BE2C (cell line): ENCODE measurements around the gene MYO15B. TPM values are rescaled to one million over a fixed set of nuclear protein-coding genes. Genes with fewer than 3 reads are reported as not detected.

Experiments used
- DNase-seq: peaks from one replicate; pipeline ENCODE4 v3.0.0-alpha.2; 2020
- H3K27me3 ChIP-seq: fragments of 250-450 bp; sonication (Bioruptor Pico); 2 replicates; pipeline ENCODE4 v1.5.1; 2020; ENCODE audit warnings: mild to moderate bottlenecking
- H3K36me3 ChIP-seq: fragments of 250-450 bp; sonication (Bioruptor Pico); 2 replicates; pipeline ENCODE4 v1.5.1; 2020; ENCODE audit warnings: mild to moderate bottlenecking
- H3K4me1 ChIP-seq: fragments of 250-450 bp; sonication (Bioruptor Pico); 2 replicates; pipeline ENCODE4 v1.5.1; 2020
- H3K4me3 ChIP-seq: 2 replicates; pipeline ENCODE4 v1.5.1; 2011; ENCODE audit warnings: low read depth, low read length
- H3K9me3 ChIP-seq: fragments of 250-450 bp; sonication (Bioruptor Pico); 2 replicates; pipeline ENCODE4 v1.5.1; 2020
- CTCF ChIP-seq: IDR thresholded peaks from 2 replicates; pipeline ENCODE4 v1.5.1; 2012; ENCODE audit warnings: mild to moderate bottlenecking, low read depth, low read length
- polyA plus RNA-seq: library from polyadenylated mRNA; unstranded; fragments of >200 nt; gene quantifications from one replicate; pipeline ENCODE4 v1.2.1, GENCODE V29; 2012; ENCODE audit warnings: low read depth, missing spikeins; ENCODE audit not compliant: insufficient read length, insufficient read depth

The MYO15B gene
- 10.0 TPM for polyA plus RNA-seq

DNA sequence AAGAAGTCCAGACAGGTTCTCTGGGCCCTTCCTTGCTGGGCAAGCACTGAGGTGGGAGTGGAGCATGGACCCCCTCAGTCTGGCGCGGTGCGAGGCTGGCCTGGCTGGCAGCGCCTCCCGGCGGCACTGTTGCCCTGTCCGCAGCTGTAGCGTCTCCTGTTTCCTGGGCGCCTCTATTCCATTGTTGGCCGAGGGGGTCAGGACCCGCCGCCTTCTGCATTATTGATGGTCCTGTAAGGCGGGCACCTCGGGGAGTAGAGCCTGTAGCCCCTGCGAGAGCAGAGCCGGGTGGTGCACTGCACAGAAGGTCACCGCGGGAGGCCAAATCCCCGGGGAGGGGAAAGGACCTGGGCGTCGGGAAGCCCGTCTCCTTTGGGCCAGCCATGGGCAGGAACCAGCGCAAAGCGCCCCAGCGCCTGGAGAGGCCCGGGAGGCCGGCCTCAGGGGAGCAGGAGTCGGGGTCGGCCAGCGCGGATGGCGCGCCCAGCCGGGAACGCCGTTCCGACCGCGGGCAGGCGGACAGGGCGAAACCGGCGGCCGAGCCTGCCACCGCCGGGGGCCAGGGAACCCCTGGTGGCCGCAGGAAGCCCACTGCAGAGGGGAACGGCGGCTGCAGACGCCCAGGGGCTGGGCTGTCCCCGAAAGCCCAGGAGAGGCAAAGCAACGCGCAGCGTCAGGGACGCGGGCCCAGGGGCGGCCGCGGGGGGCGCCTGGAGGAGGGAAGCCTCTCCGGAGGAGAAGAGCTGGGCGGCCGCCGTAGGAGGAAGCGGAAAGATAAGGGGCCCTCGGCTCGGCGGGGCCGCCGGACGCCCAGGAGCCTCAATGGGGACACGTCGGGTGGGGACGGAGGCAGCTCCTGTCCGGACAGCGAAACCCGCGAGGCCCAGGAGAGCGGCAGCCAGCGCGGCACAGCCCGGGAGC is at the start of gene MYO15B:
Gene MYO15B (plus strand): TSS at position 126 of the 921 bp plus-strand sequence. CDS start 258 bp downstream, at position 384.
- H3K4me3 ChIP-seq = no peak within 1 kb of the TSS
- TF ChIP-seq CTCF = no peak
- no peaks in the 10 kb centered on the region for H3K27me3 ChIP-seq
- DNase-seq = no peak
- no peaks in the 10 kb centered on the region for H3K36me3 ChIP-seq
- no peaks in the 10 kb centered on the region for H3K9me3 ChIP-seq
- no peaks in the 10 kb centered on the region for H3K4me1 ChIP-seq

DNA sequence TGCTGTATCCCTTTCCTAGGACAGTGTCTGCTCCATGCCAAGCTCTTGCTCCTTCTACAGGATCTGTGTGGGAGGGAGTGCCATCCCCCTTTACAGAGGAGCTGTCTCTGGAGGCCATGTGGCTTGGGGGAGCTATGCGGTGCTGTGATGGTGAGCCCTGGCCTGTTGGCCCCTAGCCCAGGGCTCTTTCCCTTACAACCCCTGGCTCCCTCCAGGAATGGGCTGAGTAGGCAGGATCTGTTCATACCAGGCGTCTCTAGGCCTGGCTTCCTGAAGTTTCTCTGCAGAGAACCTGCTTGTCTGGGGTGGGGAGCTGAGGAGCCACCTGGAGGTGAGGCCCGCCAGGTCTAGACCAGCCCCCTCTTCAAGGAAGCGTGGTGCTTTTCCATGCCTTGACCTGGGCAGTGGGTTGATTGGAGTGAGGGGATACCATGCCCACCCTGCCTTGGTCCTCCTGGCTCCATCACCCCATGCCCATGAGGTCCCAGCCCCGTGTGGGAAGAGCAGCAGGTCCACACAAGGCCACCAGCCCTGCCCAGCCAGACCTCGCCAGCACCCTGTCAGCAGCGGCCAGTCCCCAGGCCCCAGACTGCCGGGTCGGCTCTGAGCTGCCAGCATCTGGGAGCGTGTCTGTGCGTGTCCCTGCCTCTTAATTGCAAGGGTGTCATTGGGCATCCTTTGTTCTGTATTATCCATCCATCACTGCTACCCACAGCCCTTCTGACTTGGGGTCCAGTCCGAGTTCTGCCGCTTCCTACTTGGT is 47.5 kb upstream of the MYO15B start:
- H3K4me3 ChIP-seq = no peak overlapping the region
- DNase-seq = peak; percentile 39
- H3K4me1 ChIP-seq = peaks cover 14% of the 10 kb centered on the region
- no peaks in the 10 kb centered on the region for H3K27me3 ChIP-seq
- no peaks in the 10 kb centered on the region for H3K36me3 ChIP-seq
- no peaks in the 10 kb centered on the region for H3K9me3 ChIP-seq
- TF ChIP-seq CTCF = no peak

DNA sequence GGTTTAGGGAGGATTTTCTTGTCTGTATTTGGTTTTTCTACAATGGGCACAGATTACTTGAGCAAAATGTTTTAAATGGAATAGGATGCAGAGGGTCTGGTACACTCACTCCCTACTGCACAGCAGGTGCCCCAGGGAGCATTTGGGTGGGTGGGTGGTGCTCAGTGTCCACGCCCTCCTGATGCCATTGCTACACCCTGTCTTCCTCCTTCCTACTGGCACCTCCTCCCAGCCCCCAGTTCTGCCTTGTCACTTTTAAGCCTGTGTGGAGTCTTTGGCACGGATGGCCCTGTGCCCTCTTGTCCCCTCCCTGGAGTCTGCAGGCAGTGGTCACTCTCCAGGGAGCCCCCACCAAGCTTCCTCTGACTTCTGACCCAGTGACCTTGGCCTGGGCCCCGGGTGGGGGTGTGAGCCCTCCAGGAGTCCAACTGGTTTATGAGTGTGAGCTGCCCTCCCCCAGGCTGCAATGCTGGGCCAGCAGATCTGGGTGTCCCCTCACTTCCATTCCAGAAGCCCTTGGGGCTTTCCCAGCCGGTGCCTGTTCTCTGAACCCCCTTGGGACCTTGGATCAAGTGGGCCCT is 46.6 kb upstream of the MYO15B start:
- H3K9me3 ChIP-seq = no peaks in the 10 kb centered on the region
- no peak overlapping the region for H3K4me3 ChIP-seq
- no peaks in the 10 kb centered on the region for H3K36me3 ChIP-seq
- peaks cover 14% of the 10 kb centered on the region for H3K4me1 ChIP-seq
- DNase-seq = peak; percentile 35
- H3K27me3 ChIP-seq = no peaks in the 10 kb centered on the region
- TF ChIP-seq CTCF = no peak

- H3K4me1 ChIP-seq = peaks cover 14% of the 10 kb centered on the region
- TF ChIP-seq CTCF = no peak
- DNase-seq = no peak
- H3K9me3 ChIP-seq = no peaks in the 10 kb centered on the region
- H3K27me3 ChIP-seq = no peaks in the 10 kb centered on the region
- H3K4me3 ChIP-seq = no peak overlapping the region
- H3K36me3 ChIP-seq = no peaks in the 10 kb centered on the region
These were observed 45.4 kb upstream of the MYO15B start for GRCh38 chr17:75542229-75542628.

DNA sequence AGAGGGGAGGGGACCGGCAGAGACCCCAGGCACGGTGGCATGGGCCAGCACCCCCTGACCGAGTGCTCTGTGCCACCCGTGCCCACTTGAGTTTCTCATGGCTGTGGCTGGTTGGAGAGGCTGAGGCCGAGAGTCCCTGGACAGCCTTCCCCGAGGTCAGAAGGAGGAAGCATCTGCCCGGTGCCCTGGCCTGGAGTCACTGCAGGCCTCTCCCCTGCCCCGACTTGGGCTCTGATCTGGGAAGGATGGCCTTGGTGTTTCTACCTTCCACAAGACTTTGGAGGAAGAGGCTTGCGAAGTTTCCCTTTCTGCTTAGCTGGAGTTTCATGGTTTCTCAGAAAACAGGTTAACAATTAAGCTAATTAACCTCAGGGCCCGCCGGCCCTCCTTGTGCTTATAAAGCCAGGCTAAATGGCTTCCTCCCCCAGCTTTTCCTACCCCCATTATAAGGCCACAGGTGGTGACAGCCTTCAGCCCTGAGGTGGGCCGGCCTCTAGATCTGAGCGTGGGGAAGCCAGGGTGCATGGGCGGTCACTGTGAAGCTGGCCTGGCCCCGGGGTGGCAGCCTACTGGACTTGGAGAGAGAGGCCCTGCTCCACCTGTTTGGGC is 44.8 kb upstream of the MYO15B start:
- peaks cover 14% of the 10 kb centered on the region for H3K4me1 ChIP-seq
- no peak for DNase-seq
- no peaks in the 10 kb centered on the region for H3K36me3 ChIP-seq
- TF ChIP-seq CTCF = no peak
- H3K27me3 ChIP-seq = no peaks in the 10 kb centered on the region
- H3K4me3 ChIP-seq = no peak overlapping the region
- no peaks in the 10 kb centered on the region for H3K9me3 ChIP-seq
